Measurements from ENCODE around the gene GDPD4.

GDPD4 gene

GRCh38 chr11:77179681-77180080 is 121.8 kb downstream of the GDPD4 start:
- no peaks in the 10 kb centered on the region for H3K79me2 ChIP-seq (ENCODE audit: low read length)
- H3K9me2 ChIP-seq (replicated peaks; ENCODE audit: insufficient read depth, low read length) = no peaks in the 10 kb centered on the region
- no peaks in the 10 kb centered on the region for H3K4me1 ChIP-seq (ENCODE audit: low read length)
- no peak for TF ChIP-seq EZH2phosphoT487 (IDR thresholded peaks at IDR 0.05; ENCODE audit: low read length)
- no peak for TF ChIP-seq EZH2 (optimal IDR thresholded peaks at IDR 0.05; ENCODE audit: low read depth, low read length)
- no peak for TF ChIP-seq CTCF (IDR thresholded peaks at IDR 0.05; ENCODE audit: low read length)
- H2AFZ ChIP-seq (ENCODE audit: low read length) = no peak overlapping the region
- H3K27ac ChIP-seq (ENCODE audit: low read length) = no peak overlapping the region
- H3F3A ChIP-seq (ENCODE audit: insufficient read depth, low read length) = no peaks in the 10 kb centered on the region
- H3K27me3 ChIP-seq (replicated peaks; ENCODE audit: insufficient read depth, low read length) = no peaks in the 10 kb centered on the region
- H4K20me1 ChIP-seq (ENCODE audit: insufficient read depth, low read length) = no peaks in the 10 kb centered on the region
- H3K4me3 ChIP-seq (ENCODE audit: low read length) = no peak overlapping the region
- no peak for DNase-seq
- H3K9me3 ChIP-seq (replicated peaks; ENCODE audit: insufficient read depth, low read length) = no peaks in the 10 kb centered on the region
- H3K36me3 ChIP-seq (replicated peaks; ENCODE audit: insufficient read depth, low read length) = no peaks in the 10 kb centered on the region
- no peak overlapping the region for H3K9ac ChIP-seq (ENCODE audit: low read length)
- H3K4me2 ChIP-seq (ENCODE audit: low read depth, low read length) = no peak overlapping the region

- Histone ChIP-seq H3K27me3 (replicated peaks; ENCODE audit: insufficient read depth, low read length) (no peaks in the 10 kb centered on the region), H3K9me3 (replicated peaks; ENCODE audit: insufficient read depth, low read length) (no peaks in the 10 kb centered on the region), H3K79me2 (ENCODE audit: low read length) (no peaks in the 10 kb centered on the region), H3F3A (ENCODE audit: insufficient read depth, low read length) (no peaks in the 10 kb centered on the region), H3K27ac (ENCODE audit: low read length) (no peak overlapping the region), H3K9ac (ENCODE audit: low read length) (no peak overlapping the region), H3K36me3 (replicated peaks; ENCODE audit: insufficient read depth, low read length) (no peaks in the 10 kb centered on the region), H3K4me1 (ENCODE audit: low read length) (no peaks in the 10 kb centered on the region), H3K4me2 (ENCODE audit: low read depth, low read length) (no peak overlapping the region), H4K20me1 (ENCODE audit: insufficient read depth, low read length) (no peaks in the 10 kb centered on the region), H3K9me2 (replicated peaks; ENCODE audit: insufficient read depth, low read length) (no peaks in the 10 kb centered on the region), H2AFZ (ENCODE audit: low read length) (no peak overlapping the region), H3K4me3 (ENCODE audit: low read length) (no peak overlapping the region)
- TF ChIP-seq CTCF (IDR thresholded peaks at IDR 0.05; ENCODE audit: low read length) = no peak
- no peak for TF ChIP-seq EZH2phosphoT487 (IDR thresholded peaks at IDR 0.05; ENCODE audit: low read length)
- no peak for TF ChIP-seq EZH2 (optimal IDR thresholded peaks at IDR 0.05; ENCODE audit: low read depth, low read length)
- no peak for DNase-seq
These were observed 122.4 kb downstream of the GDPD4 start for GRCh38 chr11:77179048-77179447.

DNA sequence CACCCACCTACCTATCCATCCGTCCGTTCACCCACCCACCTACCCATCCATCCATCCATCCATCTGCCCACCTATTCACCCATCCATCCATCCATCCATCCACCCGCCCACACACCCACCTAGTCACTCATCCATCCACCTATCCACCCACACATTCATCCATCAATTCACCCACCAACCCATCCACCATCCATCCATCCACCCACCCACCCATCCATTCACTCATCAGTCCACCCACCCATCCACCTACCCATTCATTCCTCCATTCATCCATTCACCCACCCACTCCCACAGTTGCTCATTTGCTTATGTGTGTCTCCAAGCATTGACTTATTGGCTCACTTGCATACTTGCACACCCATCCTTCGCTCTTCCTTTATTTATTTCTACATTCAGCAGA is 123.3 kb downstream of the GDPD4 start:
- H3K9me3 ChIP-seq (replicated peaks; ENCODE audit: insufficient read depth, low read length) = no peaks in the 10 kb centered on the region
- H3K9ac ChIP-seq (ENCODE audit: low read length) = no peak overlapping the region
- no peak for TF ChIP-seq EZH2phosphoT487 (IDR thresholded peaks at IDR 0.05; ENCODE audit: low read length)
- TF ChIP-seq EZH2 (optimal IDR thresholded peaks at IDR 0.05; ENCODE audit: low read depth, low read length) = no peak
- no peak for TF ChIP-seq CTCF (IDR thresholded peaks at IDR 0.05; ENCODE audit: low read length)
- H3K27me3 ChIP-seq (replicated peaks; ENCODE audit: insufficient read depth, low read length) = no peaks in the 10 kb centered on the region
- no peak overlapping the region for H3K27ac ChIP-seq (ENCODE audit: low read length)
- DNase-seq = no peak
- no peaks in the 10 kb centered on the region for H4K20me1 ChIP-seq (ENCODE audit: insufficient read depth, low read length)
- no peak overlapping the region for H3K4me3 ChIP-seq (ENCODE audit: low read length)
- H3K9me2 ChIP-seq (replicated peaks; ENCODE audit: insufficient read depth, low read length) = no peaks in the 10 kb centered on the region
- no peaks in the 10 kb centered on the region for H3K79me2 ChIP-seq (ENCODE audit: low read length)
- no peak overlapping the region for H2AFZ ChIP-seq (ENCODE audit: low read length)
- H3F3A ChIP-seq (ENCODE audit: insufficient read depth, low read length) = no peaks in the 10 kb centered on the region
- no peaks in the 10 kb centered on the region for H3K4me1 ChIP-seq (ENCODE audit: low read length)
- no peaks in the 10 kb centered on the region for H3K36me3 ChIP-seq (replicated peaks; ENCODE audit: insufficient read depth, low read length)
- H3K4me2 ChIP-seq (ENCODE audit: low read depth, low read length) = no peak overlapping the region

Measured in MM.1S (cell line).